Activated B cell treated with CpG ODN at 0.5 μM for 24 hours (primary cell): ENCODE data around the gene SPINK1. TPM values are rescaled to one million over a fixed set of nuclear protein-coding genes. Genes with fewer than 3 reads are reported as not detected.
A peak's percentile ranks its signal among the peaks of the same experiment; 100 is the strongest.

Experiments
- ATAC-seq: fragments of 200-7000 bp; cut with Tn5 transposase; one replicate; pipeline ENCODE4 v1.10.0; 2021; ENCODE audit warnings: low read depth, mild to moderate bottlenecking, moderate library complexity
- CTCF ChIA-PET: fragments of 350-600 bp; sonication (Branson Sonifier 250); formaldehyde crosslinking; loops from one replicate; lab custom pipeline; 2021; ENCODE audit warnings: antibody characterized with exemption; lab: Charles Lee
- POLR2A ChIA-PET: fragments of 350-600 bp; sonication (Branson Sonifier 250); formaldehyde crosslinking; loops from one replicate; lab custom pipeline; 2021; ENCODE audit warnings: antibody characterized with exemption; lab: Charles Lee
- DNase-seq: peaks from one replicate; pipeline ENCODE4 v3.0.0; 2022
- H3K27ac Mint-ChIP-seq: one replicate; pipeline ENCODE4 v1.8.0; 2020; ENCODE audit warnings: mixed read lengths
- H3K27me3 Mint-ChIP-seq: one replicate; pipeline ENCODE4 v1.8.0; 2021; ENCODE audit warnings: mixed read lengths
- H3K36me3 Mint-ChIP-seq: one replicate; pipeline ENCODE4 v1.8.0; 2021; ENCODE audit warnings: low read depth, mixed read lengths
- H3K4me1 Mint-ChIP-seq: one replicate; pipeline ENCODE4 v1.8.0; 2021; ENCODE audit warnings: mixed read lengths
- H3K4me3 Mint-ChIP-seq: one replicate; pipeline ENCODE4 v1.8.0; 2020; ENCODE audit warnings: mild to moderate bottlenecking, mixed read lengths
- H3K9me3 Mint-ChIP-seq: one replicate; pipeline ENCODE4 v1.8.0; 2020; ENCODE audit warnings: mixed read lengths
- intact Hi-C: fragments of 100-400 bp; cut with micrococcal nuclease; formaldehyde crosslinking; loops from one replicate; pipeline ENCODE4 v1.15.1; 2024
- total RNA-seq: library from RNA; stranded (reverse); gene quantifications from 2 replicates; pipeline ENCODE4 v1.2.3, GENCODE V29; 2022
- TF ChIP-seq, protein P1 (sequence below): fragments of 200-600 bp; IDR thresholded peaks from one replicate; pipeline ENCODE4 v1.8.0; 2022; ENCODE audit warnings: antibody characterized with exemption, mild to moderate bottlenecking

SPINK1 gene
- total RNA-seq, 1 donor from 2014 or later, result not detected

DNA sequence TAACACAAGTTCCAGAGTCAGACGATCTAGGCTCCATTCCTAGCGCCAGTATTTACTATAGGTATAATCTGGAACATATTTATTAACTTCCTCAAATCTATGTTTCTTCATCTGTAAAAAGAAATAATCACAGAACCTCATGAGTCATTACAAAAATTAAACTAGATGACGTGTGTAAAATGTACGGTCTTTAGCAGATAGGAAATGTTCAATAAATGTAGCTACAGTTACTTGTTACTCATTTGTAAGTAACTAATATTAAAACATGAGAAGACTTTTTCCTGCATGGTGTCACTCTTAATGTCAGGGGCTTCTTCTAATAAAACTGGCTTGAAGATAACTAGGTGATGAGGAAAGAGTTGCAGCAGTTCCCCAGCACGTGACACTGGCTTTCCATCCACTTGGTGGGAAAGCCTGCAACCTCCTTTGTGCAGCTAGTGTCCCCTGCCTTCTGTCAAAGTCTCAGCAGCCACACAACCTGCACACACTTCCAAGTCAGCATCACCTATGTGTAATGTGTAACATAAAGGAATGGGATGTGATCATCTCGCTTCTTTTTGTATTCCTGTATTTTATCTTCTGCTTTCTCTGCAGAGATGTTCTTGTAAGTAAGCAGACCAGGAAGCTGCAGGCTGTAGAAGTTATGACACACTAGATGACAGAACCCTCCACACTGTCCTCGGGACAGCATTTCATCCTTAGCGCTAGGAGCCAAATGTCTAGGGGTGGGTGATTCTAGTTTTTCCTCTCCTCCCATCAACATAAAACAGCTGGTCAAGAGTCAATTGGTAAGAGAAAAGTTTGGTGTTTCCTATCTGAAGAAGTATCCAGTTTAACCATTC lies 47.1 kb downstream of the SPINK1 start:
- Mint-ChIP-seq H3K27me3 (no peaks in the 10 kb centered on the region), H3K27ac (no peak overlapping the region), H3K9me3 (no peaks in the 10 kb centered on the region), H3K4me1 (peaks cover 15% of the 10 kb centered on the region), H3K4me3 (no peak overlapping the region), H3K36me3 (no peaks in the 10 kb centered on the region)
- CTCF ChIA-PET, result no interaction called here
- no peak for DNase-seq
- POLR2A ChIA-PET, result no interaction called here
- no peak for ATAC-seq
- TF ChIP-seq, protein P1, sequence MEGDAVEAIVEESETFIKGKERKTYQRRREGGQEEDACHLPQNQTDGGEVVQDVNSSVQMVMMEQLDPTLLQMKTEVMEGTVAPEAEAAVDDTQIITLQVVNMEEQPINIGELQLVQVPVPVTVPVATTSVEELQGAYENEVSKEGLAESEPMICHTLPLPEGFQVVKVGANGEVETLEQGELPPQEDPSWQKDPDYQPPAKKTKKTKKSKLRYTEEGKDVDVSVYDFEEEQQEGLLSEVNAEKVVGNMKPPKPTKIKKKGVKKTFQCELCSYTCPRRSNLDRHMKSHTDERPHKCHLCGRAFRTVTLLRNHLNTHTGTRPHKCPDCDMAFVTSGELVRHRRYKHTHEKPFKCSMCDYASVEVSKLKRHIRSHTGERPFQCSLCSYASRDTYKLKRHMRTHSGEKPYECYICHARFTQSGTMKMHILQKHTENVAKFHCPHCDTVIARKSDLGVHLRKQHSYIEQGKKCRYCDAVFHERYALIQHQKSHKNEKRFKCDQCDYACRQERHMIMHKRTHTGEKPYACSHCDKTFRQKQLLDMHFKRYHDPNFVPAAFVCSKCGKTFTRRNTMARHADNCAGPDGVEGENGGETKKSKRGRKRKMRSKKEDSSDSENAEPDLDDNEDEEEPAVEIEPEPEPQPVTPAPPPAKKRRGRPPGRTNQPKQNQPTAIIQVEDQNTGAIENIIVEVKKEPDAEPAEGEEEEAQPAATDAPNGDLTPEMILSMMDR, result no peak
- intact Hi-C loops, result loop anchor here (10.0 kb wide), 1 partner anchor 600 kb away; the partner anchor contains the start of gene FBXO38

DNA sequence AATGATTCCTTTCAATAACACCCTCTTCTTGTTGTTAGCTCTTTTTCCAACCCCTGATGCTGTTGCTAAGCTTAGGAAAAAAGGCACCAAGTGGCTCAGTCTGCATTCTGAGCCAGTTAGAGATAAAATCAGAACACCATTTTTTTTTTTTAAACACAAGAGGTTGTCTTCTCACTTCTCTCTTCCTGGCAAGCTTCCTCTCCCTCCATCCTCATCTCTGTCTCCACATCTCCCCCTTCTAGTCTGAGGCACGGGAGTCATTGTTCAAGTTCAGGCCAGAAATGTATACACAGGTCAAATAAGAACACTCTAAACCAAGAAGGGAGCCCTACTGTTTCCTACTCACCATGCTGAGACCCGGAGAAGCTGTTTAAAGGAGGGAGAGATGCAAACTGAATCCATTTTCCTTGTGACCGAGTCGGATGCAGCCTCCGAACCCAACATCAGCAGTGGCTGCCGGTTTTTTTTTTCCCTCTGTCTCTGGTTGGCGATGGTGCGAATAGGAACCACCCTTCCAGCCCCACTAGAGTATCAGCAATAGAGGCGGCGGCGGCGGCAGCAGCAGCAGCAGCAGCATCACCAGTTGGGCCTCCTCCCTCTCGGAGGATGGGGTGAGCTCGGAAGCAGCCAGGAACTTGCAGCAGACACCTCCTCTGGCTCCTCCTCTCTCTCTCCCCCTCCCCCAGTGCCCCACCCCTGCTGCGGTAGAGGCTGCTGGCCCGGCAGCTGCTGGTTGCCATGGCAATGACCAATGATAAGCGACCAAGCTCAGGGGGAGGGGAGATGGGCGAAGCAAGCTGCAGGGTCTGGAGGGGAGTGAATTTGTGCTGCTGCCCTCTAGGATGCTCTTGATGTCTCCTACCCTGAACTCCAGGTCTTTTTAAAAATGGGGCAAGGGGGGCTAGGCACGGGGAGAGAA lies 49.1 kb downstream of the SPINK1 start, which contains the start of gene JAKMIP2:
JAKMIP2 (minus strand) TSS at position 619 of the 919 bp plus-strand sequence. CDS start 110,922 bp downstream, outside the sequence.
- DNase-seq (peak; percentile 63), ATAC-seq (peak; percentile 99)
- Mint-ChIP-seq H3K36me3 (no peaks in the 10 kb centered on the region), H3K4me3 (peak within 1 kb of the TSS; percentile 80), H3K27ac (peak within 1 kb of the TSS; percentile 76), H3K4me1 (peaks cover 15% of the 10 kb centered on the region), H3K9me3 (no peaks in the 10 kb centered on the region), H3K27me3 (no peaks in the 10 kb centered on the region)
- TF ChIP-seq, protein P1, result no peak
- intact Hi-C loops, result loop anchor here (1.0 to 10.0 kb wide), 3 partner anchors 23 to 602 kb away; partner anchors contain the start of gene FBXO38
- ChIA-PET CTCF (interaction anchor here (1.4 kb wide), 1 partner anchor 40 kb away, joined by 7 read pairs; no protein-coding TSS in a partner anchor), POLR2A (interaction anchor here (0.5 to 1.6 kb wide), 4 partner anchors 23 to 243 kb away, joined by 3 to 8 read pairs (median 4); no protein-coding TSS in a partner anchor)

DNA sequence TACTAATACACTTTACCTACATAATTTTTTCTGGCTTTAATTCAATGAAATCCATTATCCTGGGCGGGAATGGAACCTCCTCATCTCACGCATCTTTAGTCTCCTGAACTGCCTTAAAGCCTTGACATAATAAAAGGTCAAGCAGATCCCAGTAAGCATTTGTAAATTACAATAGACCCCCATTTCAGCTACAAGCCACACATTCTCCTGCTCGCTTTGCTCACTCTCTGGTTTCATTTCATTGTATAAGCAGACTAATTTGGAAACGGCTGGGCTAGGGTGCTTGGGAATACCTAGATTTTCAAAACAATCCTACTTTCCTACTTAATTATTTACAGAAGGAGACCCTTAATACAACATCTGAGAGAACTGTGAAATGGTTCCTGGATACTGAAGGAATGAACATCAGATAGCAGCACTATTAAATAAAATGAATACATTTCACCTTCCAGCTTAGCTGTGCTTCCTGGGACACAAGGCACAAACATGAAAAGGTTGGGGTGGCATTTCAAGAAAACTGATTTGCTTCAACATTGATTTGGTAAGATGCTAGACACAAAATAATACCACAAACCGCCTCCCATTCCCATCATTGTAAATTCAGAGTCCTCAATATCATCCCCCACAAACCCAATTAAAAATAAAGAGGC lies 50.4 kb downstream of the SPINK1 start:
- DNase-seq, result no peak
- no peak overlapping the region for H3K27ac Mint-ChIP-seq
- ChIA-PET POLR2A (no interaction called here), CTCF (no interaction called here)
- no peaks in the 10 kb centered on the region for H3K27me3 Mint-ChIP-seq
- TF ChIP-seq, protein P1, result no peak
- H3K4me1 Mint-ChIP-seq, result peaks cover 15% of the 10 kb centered on the region
- H3K36me3 Mint-ChIP-seq, result no peaks in the 10 kb centered on the region
- peaks cover 4% of the 10 kb centered on the region for H3K9me3 Mint-ChIP-seq
- ATAC-seq, result no peak
- intact Hi-C loops, result loop anchor here (10.0 kb wide), 1 partner anchor 604 kb away; the partner anchor contains the start of gene FBXO38
- no peak overlapping the region for H3K4me3 Mint-ChIP-seq

DNA sequence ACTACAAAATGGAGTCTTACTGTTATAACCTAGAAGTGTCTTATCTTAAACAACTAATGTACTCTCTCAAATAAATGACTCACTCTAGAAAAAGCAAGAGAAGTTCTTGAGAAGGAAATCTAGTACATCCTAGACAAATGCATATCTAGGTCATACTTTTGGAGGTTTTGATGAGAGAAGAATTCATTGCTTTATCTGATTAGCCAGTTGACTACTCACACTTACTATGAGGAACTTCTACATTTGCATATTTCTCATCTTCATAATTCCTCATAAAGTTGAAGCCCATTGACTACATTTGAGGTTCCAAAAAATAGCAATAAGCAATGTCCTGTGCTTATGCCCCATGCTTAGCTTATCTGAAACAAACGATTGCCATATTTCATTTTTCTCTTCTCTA lies 51.8 kb downstream of the SPINK1 start:
- intact Hi-C loops, result loop anchor here (10.0 kb wide), 1 partner anchor 605 kb away; the partner anchor contains the start of gene FBXO38
- no peak for DNase-seq

More for the DNA sequence above, 51.8 kb downstream of the SPINK1 start:
- ChIA-PET CTCF (no interaction called here), POLR2A (no interaction called here)
- Mint-ChIP-seq H3K4me1 (peaks cover 15% of the 10 kb centered on the region), H3K27me3 (no peaks in the 10 kb centered on the region), H3K4me3 (no peak overlapping the region), H3K36me3 (no peaks in the 10 kb centered on the region), H3K27ac (no peak overlapping the region), H3K9me3 (peaks cover 7% of the 10 kb centered on the region)
- TF ChIP-seq, protein P1, result no peak
- ATAC-seq, result no peak
